ENCODE measurements around the gene SEPTIN11. TPM values are rescaled to one million over a fixed set of nuclear protein-coding genes. Genes with fewer than 3 reads are reported as not detected.
A peak's percentile ranks its signal among the peaks of the same experiment; 100 is the strongest.

Gene SEPTIN11
- total RNA-seq, 1 donor from 2014 or later, result 80.4 TPM

- no peak for DNase-seq (ENCODE audit: low spot score, unreplicated experiment)
- Mint-ChIP-seq H3K4me1 (ENCODE audit: low read depth) (no peaks in the 10 kb centered on the region), H3K4me3 (ENCODE audit: low read depth) (no peak overlapping the region), H3K9me3 (ENCODE audit: low read depth) (no peaks in the 10 kb centered on the region), H3K27ac (peak overlapping the region; percentile 26), H3K27me3 (no peaks in the 10 kb centered on the region), H3K36me3 (ENCODE audit: insufficient read depth) (peaks cover 24% of the 10 kb centered on the region)
- TF ChIP-seq CTCF (IDR thresholded peaks at IDR 0.05; ENCODE audit: unreplicated experiment), result no peak
Observed at GRCh38 chr4:76995776-76996175, 46.2 kb downstream of the SEPTIN11 start.

GRCh38 chr4:76996445-76996844 lies 46.9 kb downstream of the SEPTIN11 start:
- Mint-ChIP-seq H3K27ac (no peak overlapping the region), H3K4me3 (ENCODE audit: low read depth) (no peak overlapping the region), H3K27me3 (no peaks in the 10 kb centered on the region), H3K4me1 (ENCODE audit: low read depth) (no peaks in the 10 kb centered on the region), H3K9me3 (ENCODE audit: low read depth) (no peaks in the 10 kb centered on the region), H3K36me3 (ENCODE audit: insufficient read depth) (peaks cover 24% of the 10 kb centered on the region)
- TF ChIP-seq CTCF (IDR thresholded peaks at IDR 0.05; ENCODE audit: unreplicated experiment), result no peak
- DNase-seq (ENCODE audit: low spot score, unreplicated experiment), result no peak

GRCh38 chr4:76997077-76997476 lies 47.5 kb downstream of the SEPTIN11 start:
- Mint-ChIP-seq H3K27ac (no peak overlapping the region), H3K27me3 (no peaks in the 10 kb centered on the region), H3K9me3 (ENCODE audit: low read depth) (no peaks in the 10 kb centered on the region), H3K4me1 (ENCODE audit: low read depth) (no peaks in the 10 kb centered on the region), H3K4me3 (ENCODE audit: low read depth) (no peak overlapping the region), H3K36me3 (ENCODE audit: insufficient read depth) (peaks cover 24% of the 10 kb centered on the region)
- no peak for TF ChIP-seq CTCF (IDR thresholded peaks at IDR 0.05; ENCODE audit: unreplicated experiment)
- no peak for DNase-seq (ENCODE audit: low spot score, unreplicated experiment)

- Mint-ChIP-seq H3K4me3 (ENCODE audit: low read depth) (no peak overlapping the region), H3K4me1 (ENCODE audit: low read depth) (peaks cover 1% of the 10 kb centered on the region), H3K27me3 (no peaks in the 10 kb centered on the region), H3K36me3 (ENCODE audit: insufficient read depth) (peaks cover 24% of the 10 kb centered on the region), H3K27ac (no peak overlapping the region), H3K9me3 (ENCODE audit: low read depth) (no peaks in the 10 kb centered on the region)
- TF ChIP-seq CTCF (IDR thresholded peaks at IDR 0.05; ENCODE audit: unreplicated experiment), result no peak
- no peak for DNase-seq (ENCODE audit: low spot score, unreplicated experiment)
Observed at GRCh38 chr4:76997532-76997931, 48.0 kb downstream of the SEPTIN11 start.

- Mint-ChIP-seq H3K27me3 (no peaks in the 10 kb centered on the region), H3K4me1 (ENCODE audit: low read depth) (peaks cover 3% of the 10 kb centered on the region), H3K9me3 (ENCODE audit: low read depth) (no peaks in the 10 kb centered on the region), H3K36me3 (ENCODE audit: insufficient read depth) (peaks cover 26% of the 10 kb centered on the region), H3K27ac (no peak overlapping the region), H3K4me3 (ENCODE audit: low read depth) (no peak overlapping the region)
- no peak for DNase-seq (ENCODE audit: low spot score, unreplicated experiment)
- no peak for TF ChIP-seq CTCF (IDR thresholded peaks at IDR 0.05; ENCODE audit: unreplicated experiment)
Observed at GRCh38 chr4:76998251-76998901, 48.8 kb downstream of the SEPTIN11 start.

Other genes starting within 250 kb of the SEPTIN11 start
- 4.3 and 4.9 TPM in 2 replicates for gene SOWAHB, start 51.6 kb upstream of the SEPTIN11 start, total RNA-seq
- gene CCNI, start 126.2 kb downstream of the SEPTIN11 start, total RNA-seq, result 300 and 322 TPM in 2 replicates
- gene CCNG2, start 207.5 kb downstream of the SEPTIN11 start, total RNA-seq, result 84.0 and 89.5 TPM in 2 replicates

All from progenitor cell of endocrine pancreas (in vitro differentiated cells).